ENCODE data around the gene CGRRF1.

DNA sequence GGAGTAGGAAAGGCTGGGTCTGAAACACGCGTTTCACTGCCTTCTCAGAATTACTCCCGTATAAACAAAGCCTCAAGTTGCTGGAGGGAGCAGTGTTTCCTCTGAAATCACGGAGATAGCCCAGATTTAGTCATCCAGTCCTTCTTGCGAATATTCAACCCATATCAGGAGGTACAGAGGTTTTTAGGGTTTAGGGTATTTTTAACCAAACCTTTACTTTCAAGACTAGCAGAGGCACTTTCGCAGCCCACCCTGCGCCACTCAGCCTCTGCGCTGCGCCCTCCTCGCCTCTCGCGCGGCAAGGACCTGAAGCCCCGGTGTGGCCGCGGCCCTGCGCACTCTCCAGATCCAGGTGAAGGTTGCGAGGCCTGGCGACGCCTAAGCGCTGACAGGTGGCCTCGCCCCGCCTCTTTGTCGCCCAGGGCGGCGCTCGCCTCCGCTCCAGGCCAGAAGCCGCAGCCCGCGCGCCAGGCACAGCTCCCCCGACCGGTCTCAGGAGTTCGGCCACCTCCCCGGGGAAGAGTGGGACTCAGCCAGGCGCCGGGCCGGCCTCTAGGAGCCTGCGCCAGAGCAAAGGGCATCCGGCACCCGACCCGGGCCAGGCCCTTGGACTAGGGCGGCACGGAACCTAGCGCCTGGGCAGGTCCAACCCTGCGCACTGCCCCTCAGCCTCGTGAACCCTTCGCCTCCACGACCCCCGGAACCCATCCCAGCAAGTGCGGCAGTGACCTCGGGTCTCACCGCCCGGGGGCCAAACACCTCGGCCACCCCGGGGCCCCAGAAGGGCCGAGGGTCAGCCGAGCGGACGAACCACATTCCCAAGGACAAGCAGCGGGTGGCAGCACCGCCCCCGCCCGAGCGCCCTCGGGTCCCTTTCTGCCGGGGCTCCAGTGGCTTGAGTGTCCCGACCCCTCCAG lies 55.4 kb downstream of the CGRRF1 start:
- TF ChIP-seq POLR2G (IDR thresholded peaks at IDR 0.05; ENCODE audit: low read depth, low read length) = peak; percentile 67
- TF ChIP-seq, protein P1, sequence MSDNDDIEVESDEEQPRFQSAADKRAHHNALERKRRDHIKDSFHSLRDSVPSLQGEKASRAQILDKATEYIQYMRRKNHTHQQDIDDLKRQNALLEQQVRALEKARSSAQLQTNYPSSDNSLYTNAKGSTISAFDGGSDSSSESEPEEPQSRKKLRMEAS (IDR thresholded peaks at IDR 0.05) = peak; percentile 75
- peak; percentile 42 to 86; a peak in 3 of 4 replicates for TF ChIP-seq POLR2A (IDR thresholded peaks at IDR 0.05; ENCODE audit: insufficient read depth in 1 of 2, low read depth in 2 of 2, low read length in 2 of 2)
- TF ChIP-seq RAD21 (CRISPR knock-in tag; IDR thresholded peaks at IDR 0.05) = peak; percentile 5; the same call in 1 of the 2 replicates
- no peak for TF ChIP-seq SCMH1 (CRISPR knock-in tag; IDR thresholded peaks at IDR 0.05; ENCODE audit: borderline replicate concordance)
- no peak for TF ChIP-seq SUZ12 (IDR thresholded peaks at IDR 0.05; ENCODE audit: low read depth, low read length)
- peak; percentile 68; the same call in 1 of the 2 replicates for TF ChIP-seq TBX3 (IDR thresholded peaks at IDR 0.05; ENCODE audit: borderline replicate concordance)

Measured in HepG2 (cell line).